PC-9 (cell line): ENCODE measurements around the gene MACROD2.

Source experiments
- EZH2 ChIP-seq: fragments of 200-600 bp; sonication (generic); IDR thresholded peaks from 2 replicates; pipeline ENCODE4 v1.8.0; 2017; ENCODE audit warnings: antibody characterized with exemption, low read depth
- TF ChIP-seq, protein P1 (sequence below): fragments of 200-600 bp; sonication (generic); conservative IDR thresholded peaks from 2 replicates; pipeline ENCODE4 v1.6.1; 2017; ENCODE audit warnings: mixed run types, antibody characterized with exemption, mild to moderate bottlenecking, moderate library complexity

DNA sequence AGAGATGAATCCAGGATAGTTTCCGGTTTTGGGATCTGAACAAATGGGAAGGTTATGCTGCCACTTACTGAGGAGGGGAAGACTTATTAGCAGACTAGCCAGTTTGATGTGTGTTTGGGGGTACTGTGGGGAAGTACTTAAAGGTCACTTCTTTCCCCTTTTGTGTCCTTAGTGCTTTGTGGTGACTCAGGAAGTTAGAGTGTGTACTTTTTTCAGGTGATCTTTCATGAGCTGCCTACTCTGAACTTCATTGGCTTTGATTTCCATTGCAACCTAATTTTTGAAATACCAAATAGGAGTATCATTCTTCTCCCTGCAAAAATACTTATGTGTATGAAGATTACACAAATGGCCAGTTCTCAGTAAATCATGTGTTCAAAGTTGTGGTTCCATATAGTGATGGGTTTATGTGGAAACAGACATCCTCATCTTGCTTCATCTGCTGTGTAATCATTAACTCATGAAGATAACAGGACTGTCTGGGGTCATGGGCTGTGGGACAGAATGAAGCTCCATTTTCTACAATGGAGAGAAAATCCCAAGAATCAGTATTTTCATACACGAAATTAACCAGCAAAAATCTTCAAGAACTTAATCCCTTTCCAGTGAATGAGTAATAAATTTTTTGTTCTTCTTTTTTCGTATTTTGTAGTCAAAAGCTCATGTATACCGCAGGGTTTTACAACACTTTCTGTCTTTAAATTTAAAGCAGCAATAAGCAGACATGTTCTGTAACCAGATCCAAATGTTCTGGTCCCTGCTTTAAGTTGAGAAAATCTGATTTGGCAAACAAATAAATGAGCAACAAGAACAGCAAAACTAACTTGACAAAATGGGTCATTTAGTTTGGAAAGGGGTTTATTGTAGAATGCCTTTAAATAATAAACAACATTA lies 614.3 kb downstream of the MACROD2 start:
- TF ChIP-seq, protein P1, sequence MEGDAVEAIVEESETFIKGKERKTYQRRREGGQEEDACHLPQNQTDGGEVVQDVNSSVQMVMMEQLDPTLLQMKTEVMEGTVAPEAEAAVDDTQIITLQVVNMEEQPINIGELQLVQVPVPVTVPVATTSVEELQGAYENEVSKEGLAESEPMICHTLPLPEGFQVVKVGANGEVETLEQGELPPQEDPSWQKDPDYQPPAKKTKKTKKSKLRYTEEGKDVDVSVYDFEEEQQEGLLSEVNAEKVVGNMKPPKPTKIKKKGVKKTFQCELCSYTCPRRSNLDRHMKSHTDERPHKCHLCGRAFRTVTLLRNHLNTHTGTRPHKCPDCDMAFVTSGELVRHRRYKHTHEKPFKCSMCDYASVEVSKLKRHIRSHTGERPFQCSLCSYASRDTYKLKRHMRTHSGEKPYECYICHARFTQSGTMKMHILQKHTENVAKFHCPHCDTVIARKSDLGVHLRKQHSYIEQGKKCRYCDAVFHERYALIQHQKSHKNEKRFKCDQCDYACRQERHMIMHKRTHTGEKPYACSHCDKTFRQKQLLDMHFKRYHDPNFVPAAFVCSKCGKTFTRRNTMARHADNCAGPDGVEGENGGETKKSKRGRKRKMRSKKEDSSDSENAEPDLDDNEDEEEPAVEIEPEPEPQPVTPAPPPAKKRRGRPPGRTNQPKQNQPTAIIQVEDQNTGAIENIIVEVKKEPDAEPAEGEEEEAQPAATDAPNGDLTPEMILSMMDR = no peak
- no peak for TF ChIP-seq EZH2
